ENCODE measurements around the gene PKHD1.
"Not testable (repeated sequence)": the region's sequence is repeated elsewhere in the genome, so short reads cannot be mapped to it uniquely, and the experiment has no call there.

DNA sequence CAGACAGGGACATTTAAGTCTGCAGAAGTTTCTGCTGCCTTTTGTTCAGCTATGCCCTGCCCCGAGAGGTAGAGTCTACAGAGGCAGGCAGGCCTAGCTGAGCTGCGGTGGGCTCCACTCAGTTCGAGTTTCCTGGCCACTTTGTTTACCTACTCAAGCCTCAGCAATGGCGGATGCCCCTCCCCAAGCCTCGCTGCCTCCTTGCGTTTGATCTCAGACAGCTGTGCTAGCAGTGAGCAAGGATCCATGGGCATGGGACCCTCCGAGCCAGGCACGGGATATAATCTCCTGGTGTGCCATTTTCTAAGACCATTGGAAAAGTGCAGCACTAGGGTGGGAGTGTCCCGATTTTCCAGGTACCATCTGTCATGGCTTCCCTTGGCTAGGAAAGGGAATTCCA is 164.9 kb downstream of the PKHD1 start:
- TF ChIP-seq, protein P1, sequence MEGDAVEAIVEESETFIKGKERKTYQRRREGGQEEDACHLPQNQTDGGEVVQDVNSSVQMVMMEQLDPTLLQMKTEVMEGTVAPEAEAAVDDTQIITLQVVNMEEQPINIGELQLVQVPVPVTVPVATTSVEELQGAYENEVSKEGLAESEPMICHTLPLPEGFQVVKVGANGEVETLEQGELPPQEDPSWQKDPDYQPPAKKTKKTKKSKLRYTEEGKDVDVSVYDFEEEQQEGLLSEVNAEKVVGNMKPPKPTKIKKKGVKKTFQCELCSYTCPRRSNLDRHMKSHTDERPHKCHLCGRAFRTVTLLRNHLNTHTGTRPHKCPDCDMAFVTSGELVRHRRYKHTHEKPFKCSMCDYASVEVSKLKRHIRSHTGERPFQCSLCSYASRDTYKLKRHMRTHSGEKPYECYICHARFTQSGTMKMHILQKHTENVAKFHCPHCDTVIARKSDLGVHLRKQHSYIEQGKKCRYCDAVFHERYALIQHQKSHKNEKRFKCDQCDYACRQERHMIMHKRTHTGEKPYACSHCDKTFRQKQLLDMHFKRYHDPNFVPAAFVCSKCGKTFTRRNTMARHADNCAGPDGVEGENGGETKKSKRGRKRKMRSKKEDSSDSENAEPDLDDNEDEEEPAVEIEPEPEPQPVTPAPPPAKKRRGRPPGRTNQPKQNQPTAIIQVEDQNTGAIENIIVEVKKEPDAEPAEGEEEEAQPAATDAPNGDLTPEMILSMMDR (IDR thresholded peaks at IDR 0.05), result not testable (repeated sequence)
- not testable (repeated sequence) for TF ChIP-seq POLR2A (IDR thresholded peaks at IDR 0.05)

All from uterus (tissue), 2 donors.